Thyroid gland (tissue), 4 donors: ENCODE results near the gene SDHC.

Experiments used
- CTCF ChIP-seq, 6 experiments: fragments of 200-600 bp in 3 of 6; fragments of 450-650 bp in 3 of 6; sonication (generic) in 3 of 6; IDR thresholded peaks; one replicate each; pipeline ENCODE4 v1.5.1; 2016 to 2019; ENCODE audit warnings: antibody characterized with exemption in 6 of 6, mild to moderate bottlenecking in 2 of 6, inconsistent platforms in 1 of 6, moderate library complexity in 1 of 6
- POLR2A ChIP-seq, 2 donors: fragments of 450-650 bp; IDR thresholded peaks; one replicate each; pipeline ENCODE4 v1.6.1; 2017; ENCODE audit warnings: antibody characterized with exemption in 2 of 2, mild to moderate bottlenecking in 2 of 2, moderate library complexity in 1 of 2

- TF ChIP-seq CTCF (IDR thresholded peaks at IDR 0.05) (no peak), POLR2A (IDR thresholded peaks at IDR 0.05) (no peak)
Observed at GRCh38 chr1:161299347-161299746, 14.8 kb upstream of the SDHC start.
